ENCODE data around the gene YIF1A.
"Not testable (repeated sequence)": the region's sequence is repeated elsewhere in the genome, so short reads cannot be mapped to it uniquely, and the experiment has no call there.

Gene YIF1A

DNA sequence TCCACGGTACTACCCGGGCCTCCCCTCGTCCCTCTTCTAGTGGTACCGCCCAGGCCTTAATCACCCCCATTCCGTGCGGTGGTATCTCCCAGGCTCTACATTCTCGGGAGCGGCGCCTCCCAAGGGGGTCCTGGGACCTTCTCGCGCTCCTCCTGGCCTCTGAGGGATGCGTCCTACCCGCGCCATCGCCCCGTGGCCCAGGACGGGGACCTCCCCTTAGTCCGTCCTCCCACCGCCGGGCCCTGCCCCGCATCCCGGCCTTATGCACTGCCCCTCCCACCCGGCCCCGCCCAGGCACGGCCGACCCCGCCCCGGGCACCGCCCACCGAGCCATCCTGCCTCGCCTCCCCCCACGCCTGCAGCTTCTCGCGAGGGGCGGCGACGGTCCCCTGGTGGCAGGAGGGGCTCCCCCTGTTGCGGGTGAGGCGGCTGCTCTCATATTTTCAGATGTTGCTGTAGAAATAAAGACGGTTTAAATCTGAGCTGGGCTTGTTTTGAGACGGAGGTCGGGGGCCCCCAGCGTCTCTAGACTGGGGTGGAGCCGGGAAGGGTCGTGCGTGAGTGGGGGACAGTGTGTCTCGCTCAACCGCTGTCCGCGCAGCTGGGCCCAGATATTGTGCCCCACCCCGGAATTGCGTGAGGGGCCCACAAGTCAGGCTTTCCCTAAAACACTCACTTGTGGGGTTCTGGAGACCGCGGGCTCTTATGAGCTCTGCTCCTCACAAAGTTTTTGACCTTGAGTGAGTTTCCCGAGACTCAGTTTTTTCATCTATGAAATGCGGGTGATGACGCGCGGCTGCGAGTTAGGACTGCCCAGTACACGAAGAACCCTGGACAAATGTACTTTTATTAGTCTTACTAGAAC is 21.3 kb downstream of the YIF1A start:
- peak; percentile 84 for DNase-seq

DNA sequence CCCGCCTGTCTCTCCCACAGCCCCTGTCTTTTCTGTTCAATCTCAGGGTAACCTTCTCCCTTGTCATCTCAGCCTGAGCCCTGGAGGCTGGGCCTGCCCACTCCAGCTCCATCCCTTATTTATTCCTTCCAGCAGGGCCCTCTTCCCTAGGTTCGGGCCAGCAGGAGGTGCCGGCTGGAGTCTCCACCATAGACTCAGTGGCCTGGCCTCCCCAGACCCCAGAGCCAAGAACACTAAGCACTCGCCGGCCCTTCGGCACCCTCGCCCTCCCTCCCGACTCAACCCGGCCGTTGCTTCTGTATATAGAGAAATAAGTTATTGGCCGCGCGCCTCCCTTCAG is 21.9 kb downstream of the YIF1A start:
- no peak for DNase-seq

DNA sequence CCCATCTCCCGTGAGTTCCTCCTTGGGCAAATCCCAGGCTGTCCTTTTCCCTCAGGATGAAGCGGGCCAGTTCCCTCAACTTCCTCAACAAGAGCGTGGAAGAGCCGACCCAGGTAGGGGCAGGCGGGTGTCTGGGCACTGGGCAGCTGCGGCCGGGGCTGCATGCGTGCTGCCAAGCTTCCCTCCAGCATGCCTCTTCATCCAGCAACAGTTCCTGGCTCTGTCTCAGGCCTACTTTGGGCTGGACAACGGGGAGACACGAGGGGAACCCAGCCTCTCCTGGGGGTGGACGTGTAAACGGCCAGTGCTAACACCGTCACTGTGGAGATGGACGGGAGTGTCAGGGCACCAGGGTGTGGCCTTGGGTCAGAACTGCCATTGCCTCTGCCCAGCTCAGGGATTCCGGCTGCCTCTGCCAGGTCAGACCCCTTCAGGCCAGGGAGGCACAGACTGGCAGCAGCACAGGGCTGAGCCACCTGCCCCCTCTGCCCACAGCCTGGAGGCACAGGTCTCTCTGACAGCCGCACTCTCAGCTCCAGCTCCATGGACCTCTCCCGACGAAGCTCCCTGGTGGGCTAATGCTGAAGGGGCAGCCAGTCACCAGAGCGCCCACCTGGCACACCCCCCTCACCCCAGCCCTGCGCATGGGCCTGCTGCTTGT is 22.4 kb downstream of the YIF1A start:
- DNase-seq = no peak

DNA sequence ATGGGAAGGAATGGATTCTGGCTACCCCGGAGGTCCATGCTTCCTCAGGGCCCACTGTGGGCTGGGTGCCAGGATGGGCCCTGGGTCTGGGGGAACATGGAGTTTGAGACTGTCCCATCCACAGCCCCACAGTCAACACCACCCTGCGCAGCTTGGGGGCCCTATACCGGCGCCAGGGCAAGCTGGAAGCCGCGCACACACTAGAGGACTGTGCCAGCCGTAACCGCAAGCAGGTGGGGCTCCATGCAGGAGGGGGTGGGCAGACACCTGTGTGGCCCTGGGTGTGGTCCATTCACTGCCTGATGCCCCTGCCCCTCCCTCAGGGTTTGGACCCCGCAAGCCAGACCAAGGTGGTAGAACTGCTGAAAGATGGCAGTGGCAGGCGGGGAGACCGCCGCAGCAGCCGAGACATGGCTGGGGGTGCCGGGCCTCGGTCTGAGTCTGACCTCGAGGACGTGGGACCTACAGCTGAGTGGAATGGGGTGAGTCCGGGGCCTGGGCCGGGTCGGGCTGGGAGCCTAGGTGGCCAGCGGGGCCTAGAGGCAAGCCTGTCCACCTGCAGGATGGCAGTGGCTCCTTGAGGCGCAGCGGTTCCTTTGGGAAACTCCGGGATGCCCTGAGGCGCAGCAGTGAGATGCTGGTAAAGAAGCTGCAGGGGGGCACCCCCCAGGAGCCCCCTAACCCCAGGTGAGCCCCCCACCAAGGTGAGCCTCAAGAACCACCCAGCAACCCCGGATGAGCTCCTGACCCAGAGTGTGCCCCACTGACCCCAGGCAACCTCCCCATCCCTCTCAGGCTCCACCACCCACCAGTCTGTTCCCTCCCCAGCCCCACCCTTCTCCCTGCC is 23.2 kb downstream of the YIF1A start:
- no peak for DNase-seq

DNA sequence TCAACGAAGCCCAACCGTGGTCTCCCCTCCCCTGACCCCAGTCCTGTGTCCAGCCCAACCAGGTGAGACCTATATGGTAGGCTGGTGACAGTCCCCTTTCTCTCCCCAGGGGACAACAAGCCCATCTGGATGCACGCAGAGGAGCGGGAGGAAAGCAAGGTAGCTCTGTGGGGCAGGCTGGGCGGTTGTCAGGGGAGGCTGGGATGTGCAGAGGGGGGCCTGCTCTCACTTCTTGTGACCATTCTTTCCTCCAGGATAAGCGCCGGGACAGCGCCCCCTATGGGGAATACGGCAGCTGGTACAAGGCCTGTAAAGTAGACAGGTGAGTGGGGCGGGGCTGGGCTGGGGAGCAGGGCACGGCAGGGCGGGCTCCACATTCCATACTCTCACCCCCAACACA is 24.0 kb downstream of the YIF1A start:
- DNase-seq = no peak

DNA sequence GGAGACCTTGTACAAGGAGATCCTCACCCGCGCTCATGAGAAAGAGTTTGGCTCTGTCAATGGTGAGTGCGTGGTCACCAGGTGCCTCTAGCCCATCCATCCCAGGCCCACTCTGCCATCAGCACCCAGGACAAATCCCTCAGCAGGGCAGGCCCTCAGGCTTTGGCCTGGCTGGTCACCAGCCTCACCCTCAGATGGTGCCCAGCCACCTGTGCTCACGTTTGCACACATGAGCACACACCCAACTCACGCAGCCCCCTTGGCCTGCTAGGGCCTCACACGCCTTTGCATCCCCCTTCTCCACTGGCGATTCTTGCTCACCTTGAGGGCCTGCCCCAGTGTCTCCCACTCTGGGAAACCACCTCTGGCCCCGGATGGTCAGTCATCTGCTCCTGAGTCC is 24.6 kb downstream of the YIF1A start:
- DNase-seq = no peak

DNA sequence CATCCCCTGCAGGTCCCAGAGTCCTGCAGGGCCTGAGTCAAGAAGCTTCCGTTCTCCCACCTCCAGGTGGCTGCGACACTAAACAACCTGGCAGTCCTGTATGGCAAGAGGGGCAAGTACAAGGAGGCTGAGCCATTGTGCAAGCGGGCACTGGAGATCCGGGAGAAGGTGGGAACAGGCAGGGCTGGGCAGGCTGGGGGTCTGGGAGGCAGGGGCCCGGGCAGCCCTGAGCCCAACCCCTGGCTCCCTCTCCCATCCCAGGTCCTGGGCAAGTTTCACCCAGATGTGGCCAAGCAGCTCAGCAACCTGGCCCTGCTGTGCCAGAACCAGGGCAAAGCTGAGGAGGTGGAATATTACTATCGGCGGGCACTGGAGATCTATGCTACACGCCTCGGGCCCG is 25.2 kb downstream of the YIF1A start:
- no peak for DNase-seq

DNA sequence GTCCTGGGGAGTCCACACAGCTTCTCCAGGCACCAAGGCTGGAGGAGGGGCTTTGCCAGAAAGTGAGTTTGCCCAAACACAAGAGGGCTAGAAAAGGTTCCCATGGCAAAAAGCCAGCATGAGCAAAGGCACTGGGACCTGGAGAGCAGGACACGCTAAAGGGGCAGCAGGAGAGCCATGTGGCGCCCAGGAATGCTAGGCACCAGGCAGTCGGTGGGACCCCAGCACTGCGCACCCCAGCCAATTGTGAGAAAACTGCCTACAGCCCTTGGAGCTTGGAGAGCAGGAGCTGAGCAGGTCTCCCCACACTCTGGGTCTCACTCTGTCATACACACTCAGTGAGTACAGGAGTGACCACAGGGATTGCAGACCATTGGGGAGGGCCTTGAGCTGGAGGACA is 25.7 kb downstream of the YIF1A start:
- no peak for DNase-seq

DNA sequence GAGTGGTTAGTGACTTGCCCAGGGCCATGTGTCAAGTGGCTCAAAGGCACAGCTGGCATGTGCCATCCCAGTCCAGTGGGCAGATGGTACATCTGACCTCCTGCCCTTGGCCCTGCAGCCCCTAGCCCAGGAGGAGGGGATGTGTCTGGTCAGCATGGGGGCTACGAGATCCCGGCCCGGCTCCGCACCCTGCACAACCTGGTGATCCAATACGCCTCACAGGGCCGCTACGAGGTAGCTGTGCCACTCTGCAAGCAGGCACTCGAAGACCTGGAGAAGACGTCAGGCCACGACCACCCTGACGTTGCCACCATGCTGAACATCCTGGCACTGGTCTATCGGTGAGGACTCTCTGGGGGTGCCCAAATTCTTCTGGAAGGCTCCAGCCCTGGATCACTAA is 26.2 kb downstream of the YIF1A start:
- no peak for DNase-seq

DNA sequence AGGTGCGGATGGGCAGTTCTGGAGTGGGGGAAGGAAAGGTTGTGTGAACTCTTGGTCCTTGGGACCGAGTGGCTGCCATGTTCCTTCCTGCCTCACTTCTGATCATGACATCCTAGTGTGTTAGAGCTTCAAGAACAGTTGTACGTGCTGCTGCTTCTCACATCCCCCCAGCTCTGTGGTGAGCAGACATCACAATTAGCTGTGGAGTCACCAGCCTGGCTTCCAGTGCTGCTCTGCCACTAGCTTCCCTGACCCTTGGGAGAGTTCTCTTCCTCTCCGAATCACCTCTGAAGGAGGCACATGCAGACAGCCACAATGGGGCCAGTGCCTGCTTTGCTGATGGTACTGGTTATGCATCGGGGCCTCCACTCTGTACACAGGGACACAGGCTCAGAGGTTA is 26.8 kb downstream of the YIF1A start:
- DNase-seq = no peak

DNA sequence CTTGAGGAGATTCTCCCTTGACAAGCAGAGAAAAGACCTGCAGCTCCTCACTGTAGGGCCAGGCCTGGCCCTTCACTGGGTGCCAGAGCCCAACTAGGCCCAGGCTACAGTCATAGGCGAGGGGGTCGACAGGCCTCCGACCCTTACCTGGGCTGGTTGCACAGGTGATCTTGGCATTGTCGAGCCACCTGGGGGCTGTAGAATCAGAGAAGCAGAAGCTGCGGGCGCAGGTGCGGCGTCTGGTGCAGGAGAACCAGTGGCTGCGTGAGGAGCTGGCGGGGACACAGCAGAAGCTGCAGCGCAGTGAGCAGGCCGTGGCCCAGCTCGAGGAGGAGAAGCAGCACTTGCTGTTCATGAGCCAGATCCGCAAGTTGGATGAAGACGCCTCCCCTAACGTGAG is 27.4 kb downstream of the YIF1A start:
- DNase-seq = no peak

DNA sequence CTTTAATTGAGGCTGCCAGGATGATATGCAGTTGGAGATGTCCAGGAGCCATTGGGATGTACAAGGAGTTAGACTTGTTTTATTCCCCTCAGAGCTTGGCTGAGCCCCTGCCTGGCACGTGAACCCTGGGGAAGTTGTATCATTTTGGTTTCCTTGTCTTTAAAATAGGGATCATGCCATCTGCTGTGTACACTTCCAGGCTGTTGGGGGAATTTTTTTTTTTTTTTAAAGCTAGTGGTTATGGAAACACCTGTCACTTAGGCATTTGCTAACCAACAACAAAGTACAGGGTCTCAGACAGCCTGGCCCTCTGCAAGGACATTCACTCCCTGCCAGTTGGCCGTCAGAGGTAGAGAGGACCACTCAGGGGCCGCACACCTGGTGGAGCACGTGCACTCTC is 29.0 kb downstream of the YIF1A start:
- DNase-seq = no peak

DNA sequence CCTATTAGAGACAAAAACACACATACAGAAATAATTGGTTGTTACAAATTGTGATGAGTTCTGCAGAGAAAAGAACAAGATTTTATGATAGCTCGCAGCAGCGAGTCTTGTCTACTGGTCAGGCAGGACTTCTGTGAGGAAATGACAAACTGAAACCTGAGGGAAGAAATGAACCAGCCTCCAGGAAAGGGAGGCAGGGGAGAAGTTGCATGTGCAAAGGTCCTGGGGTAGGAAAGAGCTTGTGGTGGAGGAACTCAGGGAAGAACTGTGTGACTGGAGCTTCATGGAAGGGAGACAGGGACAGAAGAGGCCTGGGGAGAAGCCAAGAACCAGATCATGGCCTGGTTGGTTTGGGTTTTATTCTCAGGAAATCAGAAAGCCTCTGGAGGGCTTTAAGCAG is 29.7 kb downstream of the YIF1A start:
- DNase-seq = no peak

DNA sequence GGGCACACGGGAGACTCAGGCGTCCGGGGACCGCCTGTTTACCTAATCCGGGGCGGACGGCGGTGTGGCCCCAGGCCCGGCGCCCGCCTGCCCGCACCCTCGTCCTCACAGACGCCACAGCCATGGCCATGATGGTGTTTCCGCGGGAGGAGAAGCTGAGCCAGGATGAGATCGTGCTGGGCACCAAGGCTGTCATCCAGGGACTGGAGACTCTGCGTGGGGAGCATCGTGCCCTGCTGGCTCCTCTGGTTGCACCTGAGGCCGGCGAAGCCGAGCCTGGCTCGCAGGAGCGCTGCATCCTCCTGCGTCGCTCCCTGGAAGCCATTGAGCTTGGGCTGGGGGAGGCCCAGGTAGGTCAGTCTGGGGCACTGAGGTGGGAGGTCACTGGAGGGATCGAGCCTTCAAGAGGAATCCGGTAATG is 30.5 kb downstream of the YIF1A start:
- no peak for DNase-seq

DNA sequence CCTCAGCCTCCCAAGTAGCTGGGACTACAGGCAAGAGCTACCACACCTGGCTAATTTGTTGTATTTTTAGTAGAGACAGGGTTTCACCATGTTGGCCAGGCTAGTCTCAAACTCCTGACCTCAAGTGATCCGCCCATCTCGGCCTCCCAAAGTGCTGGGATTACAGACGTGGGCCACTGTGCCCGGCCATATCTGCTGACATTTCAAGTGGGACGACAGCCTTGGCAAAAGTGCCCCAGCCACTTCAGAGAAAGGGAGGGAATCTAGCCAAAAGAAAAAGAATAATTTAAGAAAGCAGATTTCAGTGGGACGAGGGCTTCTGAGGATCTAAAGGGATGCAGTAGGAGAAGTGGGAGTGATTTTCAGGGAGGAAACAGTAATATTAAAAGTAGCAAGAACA is 35.9 kb downstream of the YIF1A start:
- not testable (repeated sequence) for DNase-seq

DNA sequence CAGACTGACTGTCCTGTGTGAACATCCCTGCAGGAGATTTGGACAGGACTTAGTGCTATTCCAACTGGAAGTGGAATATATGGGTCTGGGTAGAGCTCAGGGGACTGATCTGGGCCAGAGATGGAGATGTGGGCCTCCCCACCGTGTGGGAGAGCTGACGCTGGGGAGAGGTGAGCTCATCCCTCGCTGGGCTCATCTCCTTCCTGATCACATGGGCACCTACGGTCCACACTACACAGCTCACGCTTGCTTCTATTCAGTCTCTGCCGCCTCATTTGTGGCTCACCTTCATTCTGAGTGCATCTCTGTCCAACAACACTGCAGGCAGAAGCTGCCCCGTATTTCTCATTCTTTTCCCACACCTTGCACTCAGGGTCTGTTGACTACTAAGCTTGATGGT is 37.1 kb downstream of the YIF1A start:
- no peak for DNase-seq

DNA sequence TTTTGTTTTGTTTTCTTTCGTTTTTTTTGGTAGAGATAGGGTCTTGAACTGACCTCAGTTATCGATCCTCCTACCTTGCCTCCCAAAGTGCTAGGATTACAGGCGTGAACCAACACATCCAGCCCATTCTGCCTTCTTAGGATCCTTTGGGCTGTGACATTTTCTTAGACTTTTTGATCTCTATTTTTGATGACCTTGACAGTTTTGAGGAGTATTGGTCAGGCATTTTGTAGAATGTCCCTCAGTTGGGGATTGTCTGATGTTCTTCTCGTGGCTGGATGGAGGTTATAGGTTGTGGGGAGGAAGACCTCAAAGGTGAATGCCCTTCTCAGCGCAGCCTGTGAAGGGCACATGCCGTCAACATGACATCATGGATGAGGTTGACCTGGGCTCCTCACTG is 40.0 kb downstream of the YIF1A start:
- DNase-seq = no peak

DNA sequence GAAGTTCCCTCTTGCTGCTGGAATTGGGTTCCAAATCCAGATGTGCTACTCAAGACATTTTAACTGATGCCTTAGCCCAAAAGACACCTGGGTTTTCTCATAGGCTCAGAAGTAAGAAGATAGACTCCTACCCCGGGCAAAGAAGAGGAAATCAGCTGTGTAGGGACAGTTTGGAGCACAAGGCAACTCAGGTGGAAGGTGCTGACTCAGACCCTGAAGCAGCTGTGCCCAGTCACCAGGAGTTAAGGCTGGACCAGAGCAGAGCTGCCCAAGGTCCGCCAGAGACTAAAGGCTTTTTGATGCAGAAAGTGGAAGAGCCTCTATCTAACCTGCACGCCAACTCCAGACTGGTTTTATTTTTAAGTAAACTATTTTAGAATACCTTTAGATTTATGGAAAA is 41.1 kb downstream of the YIF1A start:
- no peak for DNase-seq

DNA sequence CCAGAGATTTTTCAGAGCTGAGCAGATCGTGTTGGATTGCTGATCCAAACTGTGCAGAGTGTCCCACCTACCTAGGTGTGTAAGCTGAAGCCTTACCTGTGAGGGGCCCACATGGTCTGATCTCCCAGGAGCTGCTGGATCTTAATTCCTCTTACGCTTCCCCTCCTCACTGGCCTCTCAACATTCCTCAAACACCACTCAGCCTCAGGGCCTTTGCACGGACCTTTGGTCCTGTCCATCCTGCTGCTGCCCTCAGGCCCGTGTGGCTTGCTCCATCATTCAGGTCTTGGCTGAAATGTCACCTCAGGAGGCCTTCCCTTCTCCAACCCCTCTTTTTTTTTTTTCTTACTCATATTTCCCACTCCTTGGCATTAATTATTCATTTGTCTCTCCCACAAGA is 41.6 kb downstream of the YIF1A start:
- no peak for DNase-seq

DNA sequence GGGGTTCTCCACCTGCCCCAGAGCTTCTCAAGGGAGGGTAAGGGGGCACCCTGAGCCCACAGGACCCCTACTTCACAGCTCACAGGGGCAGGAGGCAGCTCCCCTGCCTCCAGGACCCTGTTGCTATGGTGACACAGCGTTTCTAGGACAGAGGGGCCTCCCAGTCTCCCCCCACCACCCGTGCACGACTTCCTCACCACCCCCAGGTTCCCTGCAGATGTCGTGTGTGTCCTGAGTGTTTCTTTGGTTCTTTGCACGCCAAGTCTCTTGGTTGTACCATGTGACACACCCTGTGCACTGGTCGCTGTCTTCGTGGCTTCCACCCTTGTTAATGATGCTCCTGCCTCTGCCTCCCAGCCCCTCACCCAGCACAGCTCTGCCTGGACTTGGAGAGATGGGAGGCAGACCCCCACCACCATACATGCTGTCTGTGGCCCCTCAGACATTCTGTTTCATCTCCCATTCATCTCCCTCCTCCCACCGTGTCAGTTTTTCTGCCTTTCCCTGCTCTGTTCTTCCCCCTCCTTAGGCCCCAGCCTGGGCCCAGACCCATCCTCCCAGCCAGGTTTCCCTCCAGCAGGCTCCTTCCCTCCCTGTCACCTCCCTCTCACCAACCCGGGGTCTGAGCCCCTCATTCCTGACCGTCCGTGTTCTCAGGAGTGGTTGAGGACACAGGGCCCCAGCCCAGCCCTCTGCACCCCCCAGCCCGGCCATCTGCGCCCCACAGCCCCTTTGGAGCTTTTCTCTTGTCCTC is 45.0 kb downstream of the YIF1A start:
- no peak for DNase-seq

DNA sequence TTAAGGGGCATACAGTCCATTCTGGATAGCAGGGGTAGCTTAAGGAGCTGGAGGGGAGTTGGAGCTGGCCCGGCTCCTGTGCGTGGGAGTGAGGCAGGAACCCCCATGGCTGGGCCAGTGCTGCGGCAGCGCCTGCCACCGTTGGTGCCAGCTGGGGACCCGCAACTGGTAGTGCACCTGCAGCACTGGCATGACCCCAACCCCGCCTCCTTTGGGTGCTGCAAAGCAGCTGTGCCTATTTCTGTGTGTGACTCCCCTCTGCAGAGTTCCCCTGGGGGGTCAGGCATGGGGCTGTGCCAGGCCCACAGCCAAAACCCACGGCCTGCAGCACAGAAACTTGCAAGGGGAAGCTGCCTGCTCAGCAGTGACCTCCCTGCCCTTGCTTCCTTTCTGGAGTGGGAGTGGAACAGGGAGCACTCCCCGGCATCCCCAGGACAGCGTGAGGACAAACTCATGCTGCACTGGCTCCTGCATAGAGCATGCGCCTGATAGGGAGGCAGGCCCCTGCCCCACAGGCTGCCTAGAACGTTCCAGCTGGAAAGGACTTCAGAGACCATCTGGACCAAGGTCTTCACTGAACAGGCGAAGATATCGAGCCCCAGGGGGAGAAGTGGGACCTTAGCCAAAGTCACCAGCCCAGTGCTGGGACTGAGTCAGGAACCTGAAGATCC is 46.7 kb downstream of the YIF1A start:
- DNase-seq = no peak

DNA sequence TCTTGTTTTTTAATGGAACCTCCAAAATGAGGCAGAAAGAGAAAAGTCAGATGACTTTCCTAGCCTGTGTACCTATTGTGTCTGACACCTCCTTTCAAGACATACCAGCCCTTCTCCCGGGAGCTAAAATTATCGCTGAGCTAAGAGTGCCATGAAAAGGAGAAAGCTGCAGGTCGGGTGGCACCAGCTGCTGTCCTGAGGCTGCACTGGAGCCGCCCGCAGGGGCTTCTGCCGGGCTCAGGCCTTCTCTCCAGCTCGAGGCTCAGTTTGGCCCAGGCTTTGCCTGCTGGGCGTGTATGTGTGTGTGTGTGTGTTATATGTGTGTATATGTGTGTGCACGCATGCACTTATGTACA is 48.2 kb downstream of the YIF1A start:
- DNase-seq = no peak
